Endothelial cell of umbilical vein (primary cell): Measurements from ENCODE around the gene DYRK1A. TPM values are rescaled to one million over a fixed set of nuclear protein-coding genes. Genes with fewer than 3 reads are reported as not detected.

ENCODE experiments used
- BruUV-seq: library from RNA; stranded (reverse); fragments of 400-500 nt; replicated peaks from 2 replicates; lab custom pipeline; 2021; lab: Mats Ljungman, UMichigan
- CTCF ChIA-PET: fragments of 300-600, 350-600 bp; sonication (Branson Sonifier 250); formaldehyde crosslinking; loops from one replicate; lab custom pipeline; 2021; ENCODE audit warnings: antibody characterized with exemption, inconsistent platforms; lab: Charles Lee
- POLR2A ChIA-PET: fragments of 300-600, 350-600 bp; sonication (Branson Sonifier 250); formaldehyde crosslinking; loops from one replicate; lab custom pipeline; 2021; ENCODE audit warnings: antibody characterized with exemption, inconsistent platforms; lab: Charles Lee
- DNase-seq: peaks from one replicate; pipeline ENCODE4 v3.0.0-alpha.2; 2011; ENCODE audit warnings: low read depth, low spot score
- FAIRE-seq: peaks from 2 replicates; lab custom pipeline; 2011; peaks lifted over from hg19 to GRCh38; lab: Jason Lieb, UNC
- H2AFZ ChIP-seq: 2 replicates; pipeline ENCODE4 v1.6.0; 2012; ENCODE audit warnings: low read depth, low read length, control low read depth, inconsistent platforms
- H3K27ac ChIP-seq: 2 replicates; pipeline ENCODE4 v1.5.1; 2011; ENCODE audit warnings: low read depth, mild to moderate bottlenecking, control low read depth, low read length, moderate library complexity; ENCODE audit not compliant: insufficient read depth
- H3K27me3 ChIP-seq, 2 experiments: 2 replicates each; pipeline versions ENCODE4 v1.6.0 to v1.6.1; 2011; ENCODE audit warnings: low read length in 2 of 2, mixed read lengths in 1 of 2; ENCODE audit not compliant: control insufficient read depth in 2 of 2, insufficient read depth in 2 of 2
- H3K36me3 ChIP-seq, 2 experiments: 2 replicates in 1 of 2; 3 replicates in 1 of 2; pipeline ENCODE4 v1.5.1; 2011; ENCODE audit warnings: low read length in 2 of 2, mild to moderate bottlenecking in 1 of 2, moderate library complexity in 1 of 2; ENCODE audit not compliant: control insufficient read depth in 2 of 2, insufficient read depth in 2 of 2; ENCODE audit errors: extremely low read depth in 1 of 2
- H3K4me1 ChIP-seq: 3 replicates; pipeline ENCODE4 v1.5.1; 2011; ENCODE audit warnings: mild to moderate bottlenecking, low read length; ENCODE audit not compliant: control insufficient read depth, insufficient read depth; ENCODE audit errors: extremely low read depth
- H3K4me2 ChIP-seq: 2 replicates; pipeline ENCODE4 v1.6.1; 2011; ENCODE audit warnings: low read length, control low read depth, mixed read lengths; ENCODE audit not compliant: insufficient read depth
- H3K4me3 ChIP-seq, 3 experiments: fragments of 200-600 bp in 1 of 3; sonication (generic), shearing (Covaris generic) in 1 of 3; replicated peaks in 1 of 3; 2 replicates each; pipeline ENCODE4 v1.5.1; 2011 to 2016; ENCODE audit warnings: control low read depth in 3 of 3, low read length in 3 of 3, mild to moderate bottlenecking in 2 of 3, inconsistent platforms in 1 of 3, low read depth in 1 of 3, moderate library complexity in 1 of 3; ENCODE audit not compliant: insufficient read depth in 1 of 3
- H3K79me2 ChIP-seq: 2 replicates; pipeline ENCODE4 v1.6.0; 2012; ENCODE audit warnings: low read length, inconsistent platforms; ENCODE audit not compliant: control insufficient read depth, insufficient read depth
- H3K9ac ChIP-seq: replicated peaks from 2 replicates; pipeline ENCODE3; 2011; ENCODE audit warnings: low read length, control low read depth; ENCODE audit not compliant: insufficient read depth; ENCODE audit errors: extremely low read depth
- H3K9me1 ChIP-seq: replicated peaks from 3 replicates; pipeline ENCODE4 v1.6.0; 2011; ENCODE audit warnings: mild to moderate bottlenecking, low read length; ENCODE audit not compliant: control insufficient read depth, insufficient read depth; ENCODE audit errors: extremely low read depth
- H3K9me3 ChIP-seq: replicated peaks from 2 replicates; pipeline ENCODE4 v1.5.1; 2012; ENCODE audit warnings: low read length, inconsistent platforms; ENCODE audit not compliant: control insufficient read depth, insufficient read depth
- H4K20me1 ChIP-seq: replicated peaks from 2 replicates; pipeline ENCODE3; 2011; ENCODE audit warnings: mild to moderate bottlenecking, low read length; ENCODE audit not compliant: control insufficient read depth, insufficient read depth; ENCODE audit errors: extremely low read depth
- CTCF ChIP-seq, 2 donors: IDR thresholded peaks; 1 replicate in 1 of 2; 2 replicates in 1 of 2; pipeline ENCODE4 v1.5.1; 2011; ENCODE audit warnings: low read length in 2 of 2, mild to moderate bottlenecking in 2 of 2, moderate library complexity in 2 of 2, control low read depth in 1 of 2, inconsistent platforms in 1 of 2, low read depth in 1 of 2; ENCODE audit not compliant: insufficient read depth in 1 of 2; ENCODE audit errors: extremely low read depth in 1 of 2
- EZH2 ChIP-seq: IDR thresholded peaks from 2 replicates; pipeline ENCODE4 v1.6.1; 2012; ENCODE audit warnings: borderline replicate concordance, low read depth, mild to moderate bottlenecking, moderate library complexity, low read length, inconsistent platforms; ENCODE audit not compliant: severe bottlenecking
- FOS ChIP-seq: IDR thresholded peaks from 2 replicates; pipeline ENCODE4 v1.6.1; 2011; ENCODE audit warnings: mild to moderate bottlenecking, low read length, moderate library complexity, borderline replicate concordance; ENCODE audit not compliant: insufficient read depth
- GATA2 ChIP-seq: IDR thresholded peaks from 2 replicates; pipeline ENCODE4 v1.7.0; 2011; ENCODE audit warnings: low read depth, mild to moderate bottlenecking, moderate library complexity, mixed read lengths, low read length; ENCODE audit not compliant: insufficient read length, insufficient read depth
- JUN ChIP-seq: IDR thresholded peaks from 2 replicates; pipeline ENCODE4 v1.6.1; 2011; ENCODE audit warnings: borderline replicate concordance, low read depth; ENCODE audit not compliant: insufficient read length, insufficient read depth
- MYC ChIP-seq: IDR thresholded peaks from one replicate; pipeline ENCODE4 v1.6.1; 2011; ENCODE audit warnings: mild to moderate bottlenecking, low read depth, low read length
- POLR2A ChIP-seq: IDR thresholded peaks from 2 replicates; pipeline ENCODE4 v1.6.1; 2012; ENCODE audit warnings: low read depth, mild to moderate bottlenecking, control low read depth, low read length
- POLR2AphosphoS5 ChIP-seq: IDR thresholded peaks from 2 replicates; pipeline ENCODE4 v1.6.1; 2012; ENCODE audit warnings: low read depth, mild to moderate bottlenecking, control low read depth, low read length, moderate library complexity; ENCODE audit not compliant: insufficient read depth
- dilution Hi-C: fragments of 300-500 bp; cut with MboI; formaldehyde crosslinking; loops from one replicate; pipeline ENCODE4 v1.15.0; 2019; ENCODE audit warnings: low sequenced_read_pairs; ENCODE audit not compliant: extremely low pct_ligation_motif_present
- intact Hi-C: fragments of 100-400 bp; cut with micrococcal nuclease; formaldehyde crosslinking; loops from one replicate; pipeline ENCODE4 v1.10.0; 2022
- polyA plus RNA-seq, 4 experiments: library from polyadenylated mRNA; depleted of rRNA in 3 of 4; stranded (reverse) in 3 of 4; unstranded in 1 of 4; fragments of >200 nt; gene quantifications; 2 replicates each; pipeline versions ENCODE4 v1.2.1 to v1.2.3, GENCODE V29; 2011 to 2012; ENCODE audit warnings: missing spikeins in 1 of 4
- total RNA-seq: library from RNA; stranded (reverse); gene quantifications from 2 replicates; pipeline ENCODE4 v1.2.3, GENCODE V29; 2021
- TF ChIP-seq, protein P1 (sequence below): IDR thresholded peaks from 2 replicates; pipeline ENCODE4 v1.6.1; 2011; ENCODE audit not compliant: insufficient read depth, insufficient read length

The DYRK1A gene
- total and polyA plus RNA-seq, 2 donors (not counting 3 experiments of a cell fraction or from before 2014, with no cell fraction given), result 51.8 to 53.7 TPM

- intact Hi-C loops, result no loop called here
- Histone ChIP-seq H3K27ac (no peak overlapping the region), H3K9me3 (peaks cover 7% of the 10 kb centered on the region), H2AFZ (no peak overlapping the region), H3K79me2 (no peaks in the 10 kb centered on the region), H3K4me2 (no peak overlapping the region), H3K4me1 (peaks cover 1% of the 10 kb centered on the region), H3K9ac (no peak overlapping the region), H3K27me3 (no peaks in the 10 kb centered on the region), H3K36me3 (no peaks in the 10 kb centered on the region), H4K20me1 (no peaks in the 10 kb centered on the region), H3K4me3 (no peak overlapping the region), H3K9me1 (no peaks in the 10 kb centered on the region)
- DNase-seq (no peak), FAIRE-seq (no peak)
- ChIA-PET POLR2A (no interaction called here), CTCF (no interaction called here)
- TF ChIP-seq CTCF (IDR thresholded peaks at IDR 0.05; ENCODE audit: extremely low read depth in 1 of 2, insufficient read depth in 1 of 2, low read depth in 1 of 2, low read length in 2 of 2), result no peak
- TF ChIP-seq GATA2, result no peak
- no peak for TF ChIP-seq JUN
- TF ChIP-seq MYC, result no peak
- no peak for TF ChIP-seq EZH2
- no peak for TF ChIP-seq POLR2AphosphoS5
- TF ChIP-seq POLR2A, result no peak
- TF ChIP-seq, protein P1, sequence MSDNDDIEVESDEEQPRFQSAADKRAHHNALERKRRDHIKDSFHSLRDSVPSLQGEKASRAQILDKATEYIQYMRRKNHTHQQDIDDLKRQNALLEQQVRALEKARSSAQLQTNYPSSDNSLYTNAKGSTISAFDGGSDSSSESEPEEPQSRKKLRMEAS, result no peak
- no peak for TF ChIP-seq FOS
- dilution Hi-C loops, result no loop called here
- no TSS peak for BruUV-seq
These were observed 19.6 kb upstream of the DYRK1A start for GRCh38 chr21:37346841-37347430.
